IgD-negative memory B cell (primary cell): ENCODE measurements around the gene SCNN1G. TPM values are rescaled to one million over a fixed set of nuclear protein-coding genes. Genes with fewer than 3 reads are reported as not detected.
"Not testable (repeated sequence)": the region's sequence is repeated elsewhere in the genome, so short reads cannot be mapped to it uniquely, and the experiment has no call there.

ENCODE experiments used
- H3K27ac Mint-ChIP-seq, 3 donors: one replicate each; pipeline ENCODE4 v1.8.0; 2020 to 2022; ENCODE audit warnings: mild to moderate bottlenecking in 3 of 3, mixed read lengths in 3 of 3, moderate library complexity in 1 of 3
- H3K27me3 Mint-ChIP-seq: one replicate; pipeline ENCODE4 v1.8.0; 2021; ENCODE audit warnings: mixed read lengths
- H3K36me3 Mint-ChIP-seq: one replicate; pipeline ENCODE4 v1.8.0; 2020; ENCODE audit warnings: mild to moderate bottlenecking, mixed read lengths
- H3K4me1 Mint-ChIP-seq, 3 donors: one replicate each; pipeline ENCODE4 v1.8.0; 2020 to 2022; ENCODE audit warnings: mixed read lengths in 3 of 3, mild to moderate bottlenecking in 1 of 3
- H3K4me3 Mint-ChIP-seq, 4 donors: one replicate each; pipeline ENCODE4 v1.8.0; 2020 to 2022; ENCODE audit warnings: mild to moderate bottlenecking in 4 of 4, mixed read lengths in 4 of 4, moderate library complexity in 3 of 4
- H3K9me3 Mint-ChIP-seq, 3 donors: one replicate each; pipeline ENCODE4 v1.8.0; 2020 to 2021; ENCODE audit warnings: mixed read lengths in 3 of 3, mild to moderate bottlenecking in 1 of 3
- polyA plus RNA-seq: library from polyadenylated mRNA; unstranded; fragments of 300-500 nt; fragmentation: Illumina TruSeq; gene quantifications from one replicate; pipeline ENCODE4 v1.2.3, GENCODE V29; 2021

The SCNN1G gene
- polyA plus RNA-seq, 1 donor from 2014 or later: not detected

GRCh38 chr16:23235176-23235575 is 52.6 kb downstream of the SCNN1G start:
- peaks cover 0 to 3% (median 0%) of the 10 kb centered on the region in 3 donors for H3K4me1 Mint-ChIP-seq
- H3K27me3 Mint-ChIP-seq: peaks cover 13% of the 10 kb centered on the region
- no peak overlapping the region for H3K4me3 Mint-ChIP-seq
- H3K9me3 Mint-ChIP-seq: no peaks in the 10 kb centered on the region
- no peaks in the 10 kb centered on the region for H3K36me3 Mint-ChIP-seq
- H3K27ac Mint-ChIP-seq: no peak overlapping the region

GRCh38 chr16:23236983-23237382 is 54.4 kb downstream of the SCNN1G start:
- H3K27me3 Mint-ChIP-seq: peaks cover 11% of the 10 kb centered on the region

GRCh38 chr16:23240994-23241393 is 58.4 kb downstream of the SCNN1G start:
- H3K36me3 Mint-ChIP-seq: peaks cover 3% of the 10 kb centered on the region
- peaks cover 2 to 10% (median 6%) of the 10 kb centered on the region in 3 donors for H3K9me3 Mint-ChIP-seq
- no peak overlapping the region for H3K4me3 Mint-ChIP-seq
- H3K27me3 Mint-ChIP-seq: peaks cover 7% of the 10 kb centered on the region
- no peak overlapping the region for H3K27ac Mint-ChIP-seq
- H3K4me1 Mint-ChIP-seq: peaks cover 0 to 3% (median 0%) of the 10 kb centered on the region in 3 donors

More at GRCh38 chr16:23236983-23237382, 54.4 kb downstream of the SCNN1G start:
- no peak overlapping the region for H3K27ac Mint-ChIP-seq
- H3K36me3 Mint-ChIP-seq: peaks cover 1% of the 10 kb centered on the region
- no peak overlapping the region for H3K4me3 Mint-ChIP-seq
- H3K4me1 Mint-ChIP-seq: peaks cover 0 to 3% (median 0%) of the 10 kb centered on the region in 3 donors
- no peaks in the 10 kb centered on the region for H3K9me3 Mint-ChIP-seq

GRCh38 chr16:23244122-23244521 is 61.6 kb downstream of the SCNN1G start:
- H3K27me3 Mint-ChIP-seq: peaks cover 6% of the 10 kb centered on the region
- H3K9me3 Mint-ChIP-seq: peaks cover 2 to 13% (median 6%) of the 10 kb centered on the region in 3 donors
- H3K4me1 Mint-ChIP-seq: no peaks in the 10 kb centered on the region
- no peak overlapping the region for H3K4me3 Mint-ChIP-seq
- no peak overlapping the region for H3K27ac Mint-ChIP-seq
- H3K36me3 Mint-ChIP-seq: peaks cover 3% of the 10 kb centered on the region

GRCh38 chr16:23245268-23245667 is 62.7 kb downstream of the SCNN1G start:
- H3K4me1 Mint-ChIP-seq: no peaks in the 10 kb centered on the region
- peaks cover 3% of the 10 kb centered on the region for H3K36me3 Mint-ChIP-seq
- peaks cover 3 to 17% (median 11%) of the 10 kb centered on the region in 3 donors for H3K9me3 Mint-ChIP-seq
- H3K27ac Mint-ChIP-seq: no peak overlapping the region
- H3K27me3 Mint-ChIP-seq: peaks cover 4% of the 10 kb centered on the region
- H3K4me3 Mint-ChIP-seq: no peak overlapping the region

GRCh38 chr16:23248261-23249194 is 66.0 kb downstream of the SCNN1G start:
- H3K9me3 Mint-ChIP-seq: peaks cover 1 to 19% (median 11%) of the 10 kb centered on the region in 3 donors
- no peak overlapping the region for H3K4me3 Mint-ChIP-seq
- H3K27ac Mint-ChIP-seq: no peak overlapping the region

GRCh38 chr16:23249830-23250229 is 67.3 kb downstream of the SCNN1G start:
- no peak overlapping the region for H3K4me3 Mint-ChIP-seq
- no peak overlapping the region for H3K27ac Mint-ChIP-seq
- H3K27me3 Mint-ChIP-seq: peaks cover 6% of the 10 kb centered on the region
- H3K9me3 Mint-ChIP-seq: peaks cover 1 to 10% (median 5%) of the 10 kb centered on the region in 3 donors
- H3K4me1 Mint-ChIP-seq: no peaks in the 10 kb centered on the region
- peaks cover 2% of the 10 kb centered on the region for H3K36me3 Mint-ChIP-seq

More at GRCh38 chr16:23248261-23249194, 66.0 kb downstream of the SCNN1G start:
- Mint-ChIP-seq H3K36me3 (peaks cover 2% of the 10 kb centered on the region), H3K4me1 (no peaks in the 10 kb centered on the region), H3K27me3 (peaks cover 6% of the 10 kb centered on the region)

- peaks cover 1 to 7% (median 5%) of the 10 kb centered on the region in 3 donors for H3K9me3 Mint-ChIP-seq
- peaks cover 2% of the 10 kb centered on the region for H3K36me3 Mint-ChIP-seq
- no peak overlapping the region for H3K27ac Mint-ChIP-seq
- no peak overlapping the region for H3K4me3 Mint-ChIP-seq
- H3K27me3 Mint-ChIP-seq: peaks cover 4% of the 10 kb centered on the region
- no peaks in the 10 kb centered on the region for H3K4me1 Mint-ChIP-seq
These were observed 69.8 kb downstream of the SCNN1G start for GRCh38 chr16:23252310-23252709.

- H3K9me3 Mint-ChIP-seq, H3K4me1 Mint-ChIP-seq, H3K4me3 Mint-ChIP-seq, H3K27ac Mint-ChIP-seq, H3K36me3 Mint-ChIP-seq, H3K27me3 Mint-ChIP-seq: not testable (repeated sequence)
These were observed 71.1 kb downstream of the SCNN1G start for GRCh38 chr16:23253650-23254049.

GRCh38 chr16:23254338-23254737 is 71.8 kb downstream of the SCNN1G start:
- Mint-ChIP-seq H3K36me3 (peaks cover 2% of the 10 kb centered on the region), H3K27ac (no peak overlapping the region), H3K27me3 (peaks cover 7% of the 10 kb centered on the region), H3K9me3 (peaks cover 1 to 8% (median 7%) of the 10 kb centered on the region in 3 donors), H3K4me1 (peaks cover 0 to 2% (median 0%) of the 10 kb centered on the region in 3 donors), H3K4me3 (no peak overlapping the region)

- H3K4me3 Mint-ChIP-seq: no peak overlapping the region
- H3K36me3 Mint-ChIP-seq: peaks cover 2% of the 10 kb centered on the region
- H3K27ac Mint-ChIP-seq: no peak overlapping the region
- peaks cover 7% of the 10 kb centered on the region for H3K27me3 Mint-ChIP-seq
- H3K9me3 Mint-ChIP-seq: peaks cover 0 to 4% (median 3%) of the 10 kb centered on the region in 3 donors
- H3K4me1 Mint-ChIP-seq: peaks cover 0 to 2% (median 0%) of the 10 kb centered on the region in 3 donors
These were observed 72.5 kb downstream of the SCNN1G start for GRCh38 chr16:23255000-23255399.

- Mint-ChIP-seq H3K36me3 (peaks cover 2% of the 10 kb centered on the region), H3K4me1 (peaks cover 0 to 2% (median 0%) of the 10 kb centered on the region in 3 donors), H3K27me3 (peaks cover 5% of the 10 kb centered on the region), H3K9me3 (peaks cover 0 to 3% (median 0%) of the 10 kb centered on the region in 3 donors), H3K27ac (no peak overlapping the region), H3K4me3 (no peak overlapping the region)
These were observed 73.9 kb downstream of the SCNN1G start for GRCh38 chr16:23256440-23256839.

- Mint-ChIP-seq H3K9me3 (peaks cover 0 to 3% (median 0%) of the 10 kb centered on the region in 3 donors), H3K36me3 (no peaks in the 10 kb centered on the region), H3K4me3 (no peak overlapping the region), H3K27ac (no peak overlapping the region), H3K4me1 (peaks cover 0 to 2% (median 0%) of the 10 kb centered on the region in 3 donors), H3K27me3 (peaks cover 3% of the 10 kb centered on the region)
These were observed 75.1 kb downstream of the SCNN1G start for GRCh38 chr16:23257682-23258081.

- Mint-ChIP-seq H3K36me3 (no peaks in the 10 kb centered on the region), H3K27ac (no peak overlapping the region), H3K9me3 (peaks cover 0 to 3% (median 0%) of the 10 kb centered on the region in 3 donors), H3K27me3 (peaks cover 8% of the 10 kb centered on the region), H3K4me3 (no peak overlapping the region), H3K4me1 (peaks cover 0 to 2% (median 0%) of the 10 kb centered on the region in 3 donors)
These were observed 76.3 kb downstream of the SCNN1G start for GRCh38 chr16:23258919-23259237.
